ENCODE results near the gene RBM18.
A peak's percentile ranks its signal among the peaks of the same experiment; 100 is the strongest.

The RBM18 gene

DNA sequence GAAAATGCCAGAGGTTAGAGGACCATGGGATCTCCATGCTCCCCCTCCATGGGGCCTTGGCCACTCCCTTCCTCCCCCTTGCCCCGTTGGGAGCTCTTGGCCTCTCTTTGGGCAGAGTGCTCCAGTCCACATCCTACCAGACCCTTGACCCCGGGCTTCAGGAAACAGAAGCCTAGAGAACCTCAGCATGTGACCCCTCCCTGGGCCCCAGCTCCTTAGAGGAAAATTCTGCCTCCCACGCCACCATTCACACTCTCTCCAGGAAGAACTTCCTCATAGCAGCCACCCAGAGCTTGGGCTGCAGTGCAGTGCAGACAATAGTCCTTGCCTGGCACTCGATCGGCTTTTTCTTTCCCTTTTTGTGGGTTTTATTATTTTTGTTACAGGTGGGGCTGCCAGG is 41.8 kb downstream of the RBM18 start:
- no peak for TF ChIP-seq Cebpa-rat (IDR thresholded peaks at IDR 0.05)
- Histone ChIP-seq H3K27ac (no peak overlapping the region), H3K9me3 (replicated peaks in 1 of 11) (peaks cover 0 to 23% (median 6%) of the 10 kb centered on the region in 11 experiments; a peak in 9 of 22 replicates), H3K27me3 (peaks cover 67 to 89% (median 80%) of the 10 kb centered on the region in 11 experiments), H3K4me1 (peaks cover 38 to 59% (median 55%) of the 10 kb centered on the region in 10 experiments), H3K36me3 (no peaks in the 10 kb centered on the region), H3K4me3 (peak overlapping the region in 1 of 10 experiments; percentile 14; a peak in 1 of 20 replicates), H4K20me1 (peaks cover 0 to 20% (median 0%) of the 10 kb centered on the region in 11 experiments; a peak in 3 of 22 replicates), H3K4me2 (peak overlapping the region; percentile 15 to 95 (median 60); a peak in 19 of 22 replicates), H3K9ac (no peak overlapping the region)

DNA sequence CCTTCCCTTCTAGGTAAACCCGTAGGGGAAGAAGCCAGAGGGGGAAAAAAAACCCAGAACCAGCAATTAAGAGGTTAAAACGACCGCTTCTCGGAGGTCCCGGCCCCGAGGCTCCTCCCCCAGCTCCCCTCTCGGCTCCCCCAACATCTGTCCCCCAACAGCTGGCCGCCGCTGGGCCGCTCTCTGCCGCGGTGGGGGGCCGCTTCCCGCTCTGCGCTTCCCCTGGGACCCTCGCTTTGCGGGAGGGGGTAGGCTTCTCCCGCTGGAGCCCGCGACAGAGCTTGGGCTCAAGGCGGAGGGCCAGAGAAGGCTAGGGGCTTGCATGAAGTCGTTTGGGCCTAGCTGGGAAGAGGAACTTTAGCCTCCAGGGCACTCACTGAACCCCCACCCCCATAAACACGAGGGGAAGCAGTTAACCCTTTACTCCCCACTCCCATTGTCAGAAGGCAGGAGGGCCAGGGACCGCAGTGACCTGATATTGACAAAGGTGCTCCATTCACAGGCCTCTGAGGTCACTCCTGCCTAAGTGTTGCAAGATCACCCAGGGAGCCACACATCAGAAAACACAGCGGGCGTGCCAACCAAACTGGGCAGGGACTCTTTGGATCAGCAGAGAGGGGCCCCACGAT is 43.3 kb downstream of the RBM18 start:
- H3K36me3 ChIP-seq: no peaks in the 10 kb centered on the region
- H3K9me3 ChIP-seq (replicated peaks in 1 of 11): peaks cover 0 to 20% (median 6%) of the 10 kb centered on the region in 11 experiments; a peak in 9 of 22 replicates
- H3K4me2 ChIP-seq: peak overlapping the region; percentile 73 to 97 (median 92)
- H3K4me1 ChIP-seq: peaks cover 46 to 68% (median 64%) of the 10 kb centered on the region in 10 experiments
- no peak for TF ChIP-seq Cebpa-rat (IDR thresholded peaks at IDR 0.05)
- peaks cover 60 to 84% (median 78%) of the 10 kb centered on the region in 11 experiments for H3K27me3 ChIP-seq
- H4K20me1 ChIP-seq: peaks cover 0 to 20% (median 0%) of the 10 kb centered on the region in 11 experiments; a peak in 2 of 22 replicates
- peak overlapping the region in 7 of 10 experiments; percentile 1 to 61 (median 33); a peak in 8 of 20 replicates for H3K4me3 ChIP-seq
- peak overlapping the region in 8 of 11 experiments; percentile 24 to 77 (median 66); a peak in 16 of 22 replicates for H3K27ac ChIP-seq
- H3K9ac ChIP-seq: peak overlapping the region in 10 of 11 experiments; percentile 28 to 64 (median 56); a peak in 18 of 22 replicates

DNA sequence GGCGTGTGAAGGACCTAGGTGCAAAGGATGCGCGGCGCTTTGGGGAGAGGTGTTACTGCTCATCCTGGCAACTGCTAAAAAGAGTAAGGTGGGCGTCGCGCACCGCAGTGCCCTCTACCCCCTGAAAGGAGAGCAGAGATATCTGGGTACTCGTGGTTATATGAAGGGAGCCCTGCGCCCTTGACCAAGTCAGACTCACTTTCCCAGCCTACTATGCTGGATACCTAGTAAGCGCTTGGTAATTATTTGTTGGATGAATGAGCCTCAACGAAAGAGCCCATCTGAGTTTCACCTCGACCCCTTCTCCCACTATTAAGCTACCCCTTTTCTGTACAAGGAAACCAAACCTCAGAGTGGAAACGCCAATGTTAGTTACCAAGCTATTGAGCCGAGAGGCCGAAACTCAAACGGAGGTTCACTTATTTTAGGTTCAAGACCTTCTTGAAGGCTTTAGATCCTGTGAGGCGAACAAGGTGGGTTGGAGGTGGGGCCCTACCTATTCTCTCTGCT is 43.9 kb downstream of the RBM18 start:
- Histone ChIP-seq H3K4me2 (peak overlapping the region; percentile 73 to 97 (median 92); a peak in 21 of 22 replicates), H4K20me1 (peaks cover 0 to 20% (median 0%) of the 10 kb centered on the region in 11 experiments; a peak in 2 of 22 replicates), H3K27me3 (peaks cover 55 to 84% (median 77%) of the 10 kb centered on the region in 11 experiments), H3K4me3 (peak overlapping the region in 7 of 10 experiments; percentile 1 to 61 (median 33); a peak in 9 of 20 replicates), H3K4me1 (peaks cover 46 to 68% (median 64%) of the 10 kb centered on the region in 10 experiments), H3K36me3 (no peaks in the 10 kb centered on the region), H3K27ac (peak overlapping the region in 7 of 11 experiments; percentile 24 to 79 (median 75); a peak in 14 of 22 replicates), H3K9ac (peak overlapping the region in 8 of 11 experiments; percentile 28 to 64 (median 59); a peak in 15 of 22 replicates), H3K9me3 (replicated peaks in 1 of 11) (peaks cover 0 to 14% (median 5%) of the 10 kb centered on the region in 11 experiments; a peak in 8 of 22 replicates)
- TF ChIP-seq Cebpa-rat (IDR thresholded peaks at IDR 0.05): no peak

DNA sequence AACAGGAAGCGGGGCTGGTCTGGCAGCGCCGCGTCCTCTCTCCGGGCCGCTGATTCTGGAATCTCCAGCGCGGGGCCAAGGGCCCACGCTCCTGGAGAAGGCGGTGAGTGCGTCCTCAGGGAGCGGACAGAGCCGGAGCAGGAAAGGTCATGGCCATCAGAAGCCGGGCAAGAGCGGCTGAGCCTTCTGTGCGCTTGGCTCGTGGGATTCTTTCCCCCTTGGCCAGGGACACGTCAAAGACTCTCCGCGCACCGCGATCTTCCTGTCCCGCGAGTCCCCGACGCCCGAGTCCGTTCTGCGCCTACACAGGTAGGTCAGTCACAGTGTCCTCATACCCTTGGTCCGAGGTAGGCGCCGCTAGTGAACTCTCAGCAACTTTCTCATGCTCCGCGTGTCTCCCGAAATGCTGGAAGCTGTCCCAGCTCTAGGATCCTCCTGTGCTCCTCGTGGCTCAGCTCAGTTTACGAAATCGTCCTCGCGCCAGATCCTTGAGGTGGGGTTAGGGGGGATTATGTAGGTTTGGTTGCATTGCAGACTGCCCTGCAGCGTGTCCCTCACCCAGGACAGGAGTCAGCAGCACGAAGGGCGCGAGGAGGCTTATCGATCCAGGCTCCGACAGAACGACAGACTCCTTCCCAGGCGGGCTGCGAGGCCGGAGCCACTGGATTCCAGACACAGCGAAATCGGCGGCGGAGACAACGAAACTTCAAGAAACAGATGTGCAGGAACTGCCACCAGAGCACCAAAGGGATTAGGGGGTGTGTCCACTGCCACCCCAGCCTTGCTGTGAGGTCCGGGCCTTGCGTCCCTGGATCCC is 44.6 kb downstream of the RBM18 start:
- peaks cover 52 to 84% (median 77%) of the 10 kb centered on the region in 11 experiments for H3K27me3 ChIP-seq
- H3K4me2 ChIP-seq: peak overlapping the region; percentile 89 to 98 (median 95)
- peak overlapping the region; percentile 36 to 67 (median 52); a peak in 15 of 20 replicates for H3K4me3 ChIP-seq
- peaks cover 0 to 20% (median 0%) of the 10 kb centered on the region in 11 experiments; a peak in 2 of 22 replicates for H4K20me1 ChIP-seq
- peak overlapping the region in 7 of 11 experiments; percentile 62 to 71 (median 67); a peak in 10 of 22 replicates for H3K9ac ChIP-seq
- H3K27ac ChIP-seq: peak overlapping the region in 8 of 11 experiments; percentile 64 to 79 (median 74); a peak in 14 of 22 replicates
- H3K4me1 ChIP-seq: peaks cover 46 to 68% (median 64%) of the 10 kb centered on the region in 10 experiments
- H3K9me3 ChIP-seq (replicated peaks in 1 of 11): peaks cover 0 to 11% (median 0%) of the 10 kb centered on the region in 11 experiments; a peak in 6 of 22 replicates
- H3K36me3 ChIP-seq: no peaks in the 10 kb centered on the region
- TF ChIP-seq Cebpa-rat (IDR thresholded peaks at IDR 0.05): no peak

DNA sequence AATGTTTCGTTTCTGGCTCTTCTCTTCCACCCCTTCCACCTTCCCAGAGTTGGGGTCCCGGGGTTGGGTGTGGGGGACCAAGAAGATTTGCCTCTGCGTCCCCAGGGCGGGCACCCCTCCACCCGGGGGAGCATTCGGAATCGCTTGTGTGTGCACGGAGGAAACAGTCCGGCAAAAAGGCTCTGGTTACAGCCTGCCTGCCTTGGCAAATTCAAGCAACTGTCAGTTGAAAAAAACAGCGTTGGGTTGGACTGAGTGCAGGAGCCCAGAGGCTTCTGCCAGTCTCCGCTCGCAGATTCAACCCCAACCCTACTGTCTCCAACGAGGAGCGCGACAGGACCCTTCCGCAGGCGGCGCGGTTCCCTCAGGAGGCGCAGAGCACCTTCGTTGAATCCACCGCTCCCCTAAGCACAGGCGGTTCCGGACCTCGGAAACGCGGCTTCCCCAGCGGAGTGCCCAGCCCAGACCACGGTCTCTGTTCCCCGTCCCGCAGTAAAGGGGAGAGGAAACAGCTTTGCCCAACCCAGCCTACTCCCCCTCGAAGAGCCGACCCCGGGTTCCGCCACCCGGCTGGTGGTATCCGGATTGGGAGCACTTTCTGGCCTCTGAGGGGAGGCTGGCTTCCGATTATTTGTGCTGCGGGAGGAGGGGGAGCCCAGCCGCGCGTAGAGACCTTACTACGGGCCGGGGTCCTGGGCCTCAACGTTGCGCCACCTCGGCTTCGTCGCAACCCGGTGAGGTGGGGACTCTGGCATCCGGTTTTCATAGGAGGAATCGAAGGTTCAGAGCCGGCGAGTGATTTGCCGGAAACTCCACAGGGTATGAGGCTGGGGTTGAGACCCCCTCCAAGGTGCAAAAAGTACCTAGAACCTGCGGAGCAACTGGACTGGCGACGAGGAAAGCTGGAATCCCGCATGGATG is 45.4 kb downstream of the RBM18 start:
- H3K4me3 ChIP-seq: peak overlapping the region; percentile 36 to 67 (median 52); a peak in 19 of 20 replicates
- H3K9ac ChIP-seq: peak overlapping the region; percentile 39 to 71 (median 65); a peak in 19 of 22 replicates
- peaks cover 0 to 11% (median 0%) of the 10 kb centered on the region in 11 experiments; a peak in 6 of 22 replicates for H3K9me3 ChIP-seq (replicated peaks in 1 of 11)
- peaks cover 53 to 87% (median 79%) of the 10 kb centered on the region in 11 experiments for H3K27me3 ChIP-seq
- peaks cover 46 to 70% (median 66%) of the 10 kb centered on the region in 10 experiments for H3K4me1 ChIP-seq
- H3K36me3 ChIP-seq: no peaks in the 10 kb centered on the region
- H3K4me2 ChIP-seq: peak overlapping the region; percentile 89 to 98 (median 95)
- H3K27ac ChIP-seq: peak overlapping the region in 9 of 11 experiments; percentile 8 to 79 (median 73); a peak in 17 of 22 replicates
- H4K20me1 ChIP-seq: peaks cover 0 to 20% (median 0%) of the 10 kb centered on the region in 11 experiments; a peak in 2 of 22 replicates
- peak in 2 of 11 experiments; percentile 32 to 83; a peak in 3 of 22 replicates for TF ChIP-seq Cebpa-rat (IDR thresholded peaks at IDR 0.05)

DNA sequence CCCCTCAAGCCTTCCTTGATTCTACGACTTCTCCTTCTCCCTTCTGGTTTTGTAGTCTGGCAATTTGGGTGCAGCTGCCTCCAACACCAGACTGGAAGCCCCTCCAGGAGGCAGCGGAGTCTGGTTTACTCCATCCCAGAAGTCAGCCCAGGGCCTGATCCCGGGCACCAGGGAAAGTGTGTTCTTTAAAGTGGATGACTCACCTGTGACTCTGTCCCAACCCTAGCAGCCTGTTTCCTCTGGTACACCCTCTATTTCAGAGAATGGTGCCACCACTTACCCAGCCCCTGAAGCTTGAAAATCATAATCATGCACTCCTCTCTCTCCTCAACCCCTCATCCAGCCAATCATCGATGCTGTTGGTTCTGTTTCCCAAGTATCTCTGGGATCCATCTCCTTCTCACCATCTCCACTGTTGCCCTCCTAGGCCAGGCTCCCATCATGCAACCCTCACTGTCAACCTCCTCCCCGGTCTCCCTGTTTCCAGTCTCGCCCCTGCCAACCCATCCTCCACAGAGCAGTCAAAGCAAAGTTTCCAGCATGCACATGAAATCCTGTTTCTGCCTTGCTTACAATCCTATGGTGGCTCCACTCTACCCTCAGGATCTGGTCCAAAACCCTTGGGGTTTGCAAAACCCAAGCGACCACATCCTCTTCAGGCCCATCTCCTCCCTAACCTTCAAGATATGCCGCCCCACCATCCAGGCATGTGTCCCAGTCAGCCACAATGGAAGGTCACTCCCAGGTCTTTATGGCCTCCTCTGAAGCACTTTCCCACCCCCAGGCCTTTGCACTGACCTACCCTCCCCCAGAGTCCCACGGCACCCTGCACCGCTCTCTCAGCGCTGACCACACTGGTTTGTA is 46.3 kb downstream of the RBM18 start:
- TF ChIP-seq Cebpa-rat (IDR thresholded peaks at IDR 0.05): peak in 1 of 11 experiments; percentile 42; a peak in 2 of 22 replicates
- Histone ChIP-seq H3K9me3 (replicated peaks in 1 of 11) (peaks cover 0 to 11% (median 0%) of the 10 kb centered on the region in 11 experiments; a peak in 6 of 22 replicates), H3K9ac (peak overlapping the region in 10 of 11 experiments; percentile 39 to 71 (median 66); a peak in 18 of 22 replicates), H3K4me2 (peak overlapping the region; percentile 89 to 98 (median 95)), H3K27me3 (peaks cover 62 to 95% (median 83%) of the 10 kb centered on the region in 11 experiments), H3K4me3 (peak overlapping the region; percentile 36 to 67 (median 52); a peak in 19 of 20 replicates), H3K4me1 (peaks cover 51 to 76% (median 68%) of the 10 kb centered on the region in 10 experiments), H3K27ac (peak overlapping the region in 8 of 11 experiments; percentile 64 to 79 (median 74); a peak in 16 of 22 replicates), H4K20me1 (peaks cover 0 to 21% (median 0%) of the 10 kb centered on the region in 11 experiments; a peak in 2 of 22 replicates), H3K36me3 (no peaks in the 10 kb centered on the region)
